Measurements from ENCODE around the gene CBLN3. TPM values are rescaled to one million over a fixed set of nuclear protein-coding genes. Genes with fewer than 3 reads are reported as not detected.

Gene CBLN3
- total and polyA plus RNA-seq, 2 of the 4 experiments (the other 2 are of a cell fraction), result 0.72 to 4.5 TPM

DNA sequence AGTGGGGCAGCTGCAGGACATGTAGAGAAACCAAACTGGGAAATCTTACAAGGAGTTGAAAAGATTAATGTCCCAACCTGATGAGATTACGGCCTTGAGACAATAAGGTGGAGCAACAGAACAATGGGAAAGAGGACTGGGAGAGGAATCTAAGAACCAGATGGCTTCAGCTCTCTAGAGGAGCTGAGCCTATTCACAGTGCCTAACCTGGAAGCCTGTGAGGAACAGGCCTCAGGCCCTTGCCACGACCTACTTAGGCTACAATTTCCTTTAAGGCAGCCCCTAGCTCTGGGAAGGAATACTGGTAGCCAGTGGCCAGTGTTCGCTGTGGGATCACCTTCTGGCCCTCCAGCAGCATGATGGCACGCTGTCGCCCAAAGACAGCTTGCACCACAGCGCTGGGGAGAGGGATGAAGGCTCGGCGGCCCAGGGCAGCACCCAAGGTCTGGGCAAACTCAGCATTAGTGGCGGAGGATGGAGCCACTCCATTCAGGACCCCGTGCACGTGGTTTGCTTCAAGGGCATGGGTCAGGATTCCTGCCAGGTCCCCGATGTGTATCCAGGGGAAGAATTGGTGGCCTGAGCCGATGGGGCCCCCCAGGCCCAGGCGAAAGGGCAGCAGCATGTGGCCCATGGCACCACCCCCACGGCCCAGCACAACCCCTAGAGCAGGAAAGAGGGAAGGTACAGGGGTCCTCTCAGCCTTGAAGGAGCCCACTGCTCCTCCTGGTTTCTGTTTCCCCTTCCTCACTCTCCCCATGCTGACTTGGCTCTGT is 10.6 kb upstream of the CBLN3 start:
- Histone ChIP-seq H3K36me3 (ENCODE audit: control insufficient read depth, insufficient read depth, low read length) (peaks cover 45% of the 10 kb centered on the region), H3K56ac (ENCODE audit: extremely low read depth, insufficient read depth, low read length) (no peak overlapping the region), H3K79me1 (ENCODE audit: low read depth in 1 of 2, low read length in 2 of 2) (peaks cover 18 to 42% of the 10 kb centered on the region in 2 experiments; a peak in 3 of 4 replicates), H3K9me3 (ENCODE audit: control insufficient read depth, insufficient read depth, low read length) (no peaks in the 10 kb centered on the region), H3K4me3 (ENCODE audit: insufficient read depth, low read depth, low read length) (no peak overlapping the region), H2BK120ac (ENCODE audit: low read depth, low read length) (no peak overlapping the region), H4K91ac (ENCODE audit: insufficient read depth, low read depth, low read length) (no peak overlapping the region), H2BK15ac (ENCODE audit: low read depth, low read length) (no peak overlapping the region), H2AK5ac (ENCODE audit: low read depth, low read length) (no peak overlapping the region), H4K20me1 (ENCODE audit: insufficient read depth, low read length) (peaks cover 16% of the 10 kb centered on the region), H3K9ac (ENCODE audit: low read depth, low read length) (no peak overlapping the region), H3K9me1 (ENCODE audit: insufficient read depth, low read length) (no peaks in the 10 kb centered on the region), H2AFZ (replicated peaks; ENCODE audit: low read length, poor library complexity) (no peak overlapping the region), H3K27ac (ENCODE audit: insufficient read depth, low read length) (no peak overlapping the region), H2BK5ac (ENCODE audit: low read depth, low read length, poor library complexity, severe bottlenecking) (no peak overlapping the region), H4K5ac (ENCODE audit: low read depth, low read length) (no peak overlapping the region), H3K4me1 (ENCODE audit: control insufficient read depth, insufficient read depth, low read length) (peaks cover 2% of the 10 kb centered on the region), H2BK20ac (ENCODE audit: low read depth, low read length) (no peak overlapping the region), H3K18ac (ENCODE audit: low read depth, low read length) (no peak overlapping the region), H3K14ac (replicated peaks; ENCODE audit: low read depth, low read length) (no peak overlapping the region), H3K27me3 (ENCODE audit: control insufficient read depth, insufficient read depth, low read length) (no peaks in the 10 kb centered on the region), H4K8ac (ENCODE audit: low read depth in 2 of 2, low read length in 2 of 2) (0 out of 4 replicates have a peak overlapping the region, but pooled peaks of 1 of the 2 experiments have one; percentile 42), H3K4me2 (ENCODE audit: low read depth, low read length) (no peak overlapping the region), H2AK9ac (replicated peaks; ENCODE audit: low read depth, low read length, poor library complexity) (peak overlapping the region; percentile 5), H3K23ac (ENCODE audit: low read depth, low read length) (no peak overlapping the region), H3K4ac (ENCODE audit: low read depth, low read length) (no peak overlapping the region)
- intact Hi-C loops (cut with micrococcal nuclease) (loop anchor here (10.0 kb wide), 1 partner anchor 225 kb away; the partner anchor contains the start of genes CHMP4A and MDP1), dilution Hi-C loops (cut with HindIII; ENCODE audit: low sequenced_read_pairs, unreplicated experiment) (no loop called here), in situ Hi-C loops (cut with MboI; ENCODE audit: low sequenced_read_pairs) (loop anchor here (5.0 to 25.0 kb wide), 5 partner anchors 75 to 1128 kb away; partner anchors contain the start of genes BCL2L2, FITM1, GMPR2 and NEDD8)
- DNase-seq (no peak), ATAC-seq (ENCODE audit: low read depth) (no peak)
- TF ChIP-seq SMC3 (IDR thresholded peaks at IDR 0.05; ENCODE audit: low read depth, low read length) (no peak), NFE2L2 (IDR thresholded peaks at IDR 0.05; ENCODE audit: low read depth, low read length) (no peak), USF2 (IDR thresholded peaks at IDR 0.05; ENCODE audit: low read depth, low read length) (no peak), MAZ (IDR thresholded peaks at IDR 0.05; ENCODE audit: borderline replicate concordance, low read depth, low read length) (no peak), MAFK (IDR thresholded peaks at IDR 0.05; ENCODE audit: low read depth, low read length) (no peak), POLR2A (IDR thresholded peaks at IDR 0.05; ENCODE audit: low read depth, low read length) (peak; percentile 45; the same call in 1 of the 2 replicates)
- POLR2A ChIA-PET (ENCODE audit: unreplicated experiment), result no interaction called here
- BruUV-seq (replicated peaks), result no TSS peak
- CTCF ChIA-PET, result interaction anchor here (0.6 kb wide), 1 partner anchor 75 kb away, joined by 3 read pairs; no protein-coding TSS in a partner anchor
- 100% methylated on average over 1 of the region's 15 CpGs; no CpG with 5 or more reads in 1 of the 2 experiments for whole genome bisulfite sequencing, 2 experiments (ENCODE audit: extremely low coverage in 2 of 2, insufficient read length in 1 of 2)

All from IMR-90 (cell line).